Activated naive CD4-positive, alpha-beta T cell treated with anti-CD3 and anti-CD28 coated beads, Interleukin-2, amount 50 U/mL, for 16 hours (primary cell): Measurements from ENCODE around the gene CCDC149.

Experiments
- DNase-seq: peaks from one replicate; pipeline ENCODE4 v3.0.0-alpha.2; 2020

The CCDC149 gene

DNA sequence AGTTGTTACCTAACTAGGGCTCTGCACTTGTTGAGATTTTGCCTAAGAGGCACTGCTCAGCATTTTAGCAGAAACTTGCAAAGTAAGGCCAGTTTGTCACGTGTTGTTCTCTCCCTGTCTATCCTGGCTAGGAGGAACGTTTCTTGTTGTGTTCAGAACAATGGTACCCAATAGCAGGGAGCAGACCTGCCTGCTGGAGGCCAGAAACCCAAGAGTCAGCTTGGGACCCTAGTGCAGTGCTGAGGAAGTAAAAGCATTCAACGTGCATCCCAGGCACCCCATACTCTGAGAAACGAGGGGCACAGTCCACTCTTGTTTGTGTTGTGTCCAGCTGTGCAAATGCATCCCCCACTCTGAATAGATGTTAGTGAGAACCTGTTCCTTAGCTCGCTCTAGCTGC is 75.1 kb downstream of the CCDC149 start:
- DNase-seq: no peak

DNA sequence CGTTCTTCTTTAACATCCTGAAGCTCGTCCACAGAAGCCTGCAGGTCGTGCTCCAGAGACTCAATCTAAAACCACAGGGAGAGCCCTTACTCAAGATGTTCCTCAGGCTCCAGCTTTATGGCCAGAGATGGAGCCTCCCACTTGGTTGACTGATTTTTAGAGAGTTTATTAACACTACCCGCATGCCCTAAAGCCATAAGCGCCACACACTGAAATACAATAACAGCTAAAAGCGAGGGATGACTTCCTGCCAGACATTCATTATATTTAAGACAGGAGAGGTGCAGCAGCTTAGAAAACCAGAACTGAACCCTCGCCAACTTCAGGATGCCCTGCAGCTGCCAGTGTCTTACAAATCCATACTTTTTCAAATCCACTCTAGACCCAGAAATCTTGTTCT is 75.5 kb downstream of the CCDC149 start:
- no peak for DNase-seq

DNA sequence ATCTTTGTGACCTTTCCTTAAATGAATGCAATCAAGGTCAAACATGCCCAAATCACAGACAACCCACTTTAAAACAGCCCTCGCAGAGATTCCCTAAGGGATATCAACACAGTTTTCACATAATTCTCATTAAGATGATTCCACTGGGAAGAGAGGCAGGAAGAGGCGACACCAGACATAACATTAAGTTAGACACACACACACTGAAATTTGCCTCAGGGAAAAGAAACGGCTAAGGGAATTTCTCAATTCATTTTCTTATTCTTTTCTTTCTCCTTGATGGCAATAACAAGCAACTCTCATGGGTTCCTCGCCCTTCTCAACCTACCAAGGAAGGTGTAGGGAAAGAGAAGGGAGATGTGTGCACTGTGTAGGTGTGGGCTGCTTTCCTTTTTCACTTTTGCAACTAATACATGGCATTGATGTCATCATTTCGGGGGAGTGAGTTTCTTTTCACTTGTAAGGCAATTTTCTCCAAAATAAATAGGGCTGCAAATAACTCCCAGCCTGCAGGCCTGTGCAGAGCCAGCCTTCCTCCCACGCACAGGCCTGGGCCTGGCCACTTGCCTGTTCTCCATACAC is 76.1 kb downstream of the CCDC149 start:
- no peak for DNase-seq

DNA sequence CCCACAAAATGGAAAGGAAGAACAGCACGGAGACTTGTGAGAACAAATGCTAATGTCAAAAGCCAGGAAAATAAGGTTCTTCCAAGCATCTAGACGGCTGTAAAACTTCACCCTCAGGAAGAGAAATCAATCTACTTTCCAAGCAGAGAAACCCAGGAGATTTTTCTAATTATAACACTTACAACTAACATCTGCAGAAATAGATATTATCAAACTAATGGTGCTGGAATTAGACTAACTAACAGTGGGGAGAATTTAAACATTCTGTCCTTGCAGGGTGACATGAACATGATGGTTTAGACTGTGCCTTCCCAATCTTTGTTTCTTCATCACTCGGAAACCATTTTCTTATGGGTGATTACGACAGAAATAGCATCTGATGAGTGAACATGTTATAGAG is 77.1 kb downstream of the CCDC149 start:
- DNase-seq: no peak

DNA sequence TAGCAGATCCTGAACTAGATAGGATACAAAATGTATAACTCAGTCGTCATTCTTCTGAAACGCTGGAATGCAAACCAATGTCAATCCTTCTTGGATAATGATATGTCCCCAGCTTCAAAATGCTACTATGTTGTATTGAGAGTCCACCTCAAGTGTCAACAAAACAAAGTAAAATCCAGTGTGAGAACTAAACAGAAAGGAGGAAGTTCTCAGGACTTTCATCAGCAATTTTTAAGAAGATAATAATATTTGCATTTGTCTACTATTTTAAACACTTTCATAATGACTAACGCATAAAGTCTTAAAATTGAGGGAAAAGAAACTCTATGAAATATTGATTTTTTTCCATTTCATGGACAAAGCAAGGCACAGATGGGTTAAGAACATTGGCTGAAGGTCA is 81.2 kb downstream of the CCDC149 start:
- no peak for DNase-seq

DNA sequence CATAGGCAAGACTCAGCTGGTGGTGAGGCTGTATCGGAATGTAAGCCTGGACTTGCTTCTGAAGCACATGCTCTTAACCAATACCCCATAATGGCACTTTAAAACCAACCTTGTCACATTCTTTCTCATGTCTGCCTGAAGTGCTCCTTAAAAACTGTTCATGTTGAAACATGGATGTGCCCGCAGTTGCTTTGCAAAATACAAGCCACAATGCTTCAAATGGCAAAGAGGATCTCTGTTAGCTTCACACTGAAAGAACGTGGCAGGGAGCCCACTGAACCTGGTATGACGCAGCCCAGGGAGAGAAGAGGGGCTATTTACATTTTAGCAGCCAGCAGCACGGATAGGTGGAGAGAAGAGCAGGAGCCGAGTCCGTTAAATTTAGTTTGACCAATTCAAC is 88.1 kb downstream of the CCDC149 start:
- no peak for DNase-seq

DNA sequence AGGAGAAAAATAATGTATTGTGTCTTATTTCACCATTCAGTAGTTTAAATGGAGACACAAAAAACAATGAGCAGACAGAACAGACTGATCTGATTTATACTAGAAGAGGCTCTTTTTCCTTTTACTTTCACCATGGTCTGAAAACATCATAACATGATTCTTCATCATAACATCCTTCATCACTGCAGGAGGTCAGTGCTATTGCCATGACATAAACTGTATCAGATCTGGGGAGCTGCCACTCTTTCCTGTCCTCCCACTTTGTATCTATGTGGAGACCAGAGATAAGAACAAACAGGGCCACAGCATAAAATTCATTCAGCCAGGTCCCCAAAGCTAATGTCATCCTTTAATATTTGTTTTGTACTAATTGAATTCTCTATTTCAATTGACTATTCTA is 92.3 kb downstream of the CCDC149 start:
- no peak for DNase-seq

DNA sequence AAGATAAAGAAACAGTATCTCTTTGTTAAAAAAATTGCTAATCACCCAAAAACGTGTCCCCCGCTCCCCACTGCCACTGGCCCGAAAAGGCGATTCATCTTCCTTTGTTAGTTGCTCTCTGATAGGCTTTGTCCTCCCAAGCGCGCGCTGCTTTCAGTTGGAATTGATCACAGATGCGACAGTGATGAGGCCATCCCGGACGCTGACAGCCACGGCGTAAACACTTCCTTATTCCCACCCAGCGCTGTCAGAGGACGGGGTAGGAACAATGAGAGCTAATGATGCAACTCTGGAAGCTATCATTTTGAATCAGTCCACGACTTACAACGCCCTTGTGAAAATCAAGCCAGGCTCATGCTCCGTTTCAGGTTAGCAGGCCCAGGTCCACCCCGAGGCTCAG is 96.0 kb downstream of the CCDC149 start:
- no peak for DNase-seq

DNA sequence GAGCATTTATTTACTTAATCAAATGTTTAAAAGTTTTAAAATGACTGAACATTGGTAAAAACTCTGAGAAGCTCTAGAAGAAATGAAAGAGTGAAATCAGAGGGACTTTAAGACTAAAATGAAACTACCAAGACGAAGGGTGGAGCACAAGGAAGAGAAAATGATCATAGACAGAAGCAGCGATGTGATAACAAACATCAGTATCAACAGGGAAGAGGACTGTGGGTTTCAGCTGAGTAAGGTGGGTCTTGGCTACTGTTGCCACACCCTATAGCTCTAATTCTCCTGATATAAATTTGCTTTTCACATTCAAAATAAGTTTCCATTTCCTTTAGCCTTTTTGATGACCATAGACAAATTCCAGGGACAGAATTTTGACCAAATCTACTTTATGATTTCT is 99.1 kb downstream of the CCDC149 start:
- DNase-seq: no peak

DNA sequence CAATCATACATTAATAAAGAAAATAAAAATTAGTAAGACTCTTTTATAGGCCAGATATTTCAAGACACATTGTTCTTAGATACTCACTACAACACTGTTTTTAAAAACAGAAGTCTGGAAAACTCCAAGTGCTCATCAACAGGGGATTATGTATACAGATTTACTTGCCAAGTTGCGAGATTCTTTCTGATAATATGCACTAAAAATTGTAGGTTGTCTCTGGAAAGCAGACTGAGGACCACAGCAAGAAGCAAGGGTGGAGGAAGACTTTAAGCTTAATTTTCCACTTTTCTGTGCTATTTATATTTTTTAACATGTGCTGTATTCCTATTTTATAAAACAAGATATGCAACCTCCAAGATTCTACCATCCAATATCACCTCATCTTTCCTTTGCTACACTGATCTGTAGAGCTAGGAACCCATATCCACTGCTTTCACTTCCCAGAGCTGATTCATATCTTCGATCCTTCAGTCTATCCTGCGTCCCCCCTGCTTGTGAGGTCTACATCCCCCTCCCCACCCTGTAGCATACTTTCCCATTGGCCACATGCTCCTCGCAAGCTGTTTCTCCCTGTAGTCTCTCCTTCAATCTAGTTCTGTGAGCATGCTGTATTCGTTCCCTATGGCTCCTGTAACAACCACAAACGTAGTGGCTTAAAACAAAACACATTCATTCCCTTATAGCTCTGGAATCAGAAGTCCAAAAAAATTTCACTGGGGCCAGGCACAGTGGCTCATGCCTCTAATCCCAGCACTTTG is 101.8 kb downstream of the CCDC149 start:
- DNase-seq: no peak

DNA sequence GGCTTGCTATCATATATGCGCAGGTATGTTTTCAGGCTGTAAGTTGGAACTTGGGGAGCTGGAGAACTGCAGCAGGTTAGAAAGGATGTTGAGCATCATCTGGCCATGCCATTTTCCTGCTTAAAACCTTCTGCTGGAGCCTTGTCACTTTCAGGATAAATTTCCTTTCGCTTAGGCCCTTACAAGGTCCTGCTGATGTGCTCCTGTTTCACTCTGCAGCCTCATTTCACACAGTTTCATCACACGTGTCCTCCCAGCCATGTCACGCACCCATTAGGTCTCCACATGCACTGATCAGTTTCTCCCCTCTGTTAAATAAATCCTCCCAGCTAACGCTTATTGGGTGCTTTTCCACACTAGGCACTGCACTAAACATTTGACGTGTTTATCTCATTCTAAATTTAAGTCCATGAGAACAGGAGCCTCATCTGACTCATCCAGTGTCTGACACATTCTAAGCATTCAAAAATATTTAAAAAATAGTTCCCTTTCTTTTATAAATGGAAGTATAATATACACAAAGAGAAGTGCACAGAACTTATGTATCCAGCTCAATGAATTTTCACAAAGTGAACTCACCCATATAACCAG is 102.9 kb downstream of the CCDC149 start:
- no peak for DNase-seq

DNA sequence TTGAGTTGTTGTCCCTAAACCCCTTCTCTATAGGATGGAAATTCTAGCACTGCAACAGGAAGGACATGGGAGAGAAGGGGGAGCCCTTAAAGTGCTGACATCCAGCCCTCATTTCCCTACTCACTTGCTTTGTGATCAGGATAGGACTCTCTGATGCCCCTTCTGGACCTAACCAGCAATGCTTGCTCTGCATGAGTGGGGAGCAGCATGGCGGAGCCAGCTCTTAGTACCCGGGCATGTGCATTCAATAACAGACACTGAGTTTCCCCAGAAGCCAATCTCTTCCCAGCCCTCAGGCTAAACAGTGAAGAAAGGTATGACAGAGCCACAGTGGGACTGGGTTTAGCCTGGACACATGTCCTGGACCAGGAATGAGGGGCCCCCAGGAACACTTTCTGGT is 103.5 kb downstream of the CCDC149 start:
- DNase-seq: no peak

DNA sequence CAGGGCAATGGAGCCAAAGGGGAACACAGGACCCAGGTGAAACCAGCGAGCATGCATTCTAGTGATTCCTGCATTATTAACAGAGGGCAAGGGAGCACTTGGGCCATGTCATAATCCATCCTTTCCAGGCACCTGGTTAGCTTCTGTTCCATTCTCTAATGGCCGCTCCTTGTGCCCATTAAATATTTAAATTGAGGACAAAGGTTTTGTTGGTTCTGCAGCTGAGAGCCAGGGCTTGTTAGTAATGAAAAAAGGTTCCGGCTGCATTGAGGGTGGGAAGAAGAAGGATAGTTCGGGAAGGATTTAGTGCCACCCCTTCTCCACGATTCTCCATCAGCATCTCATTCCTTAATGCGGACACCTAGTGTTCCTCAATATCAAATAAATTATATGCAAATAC is 103.9 kb downstream of the CCDC149 start:
- no peak for DNase-seq

DNA sequence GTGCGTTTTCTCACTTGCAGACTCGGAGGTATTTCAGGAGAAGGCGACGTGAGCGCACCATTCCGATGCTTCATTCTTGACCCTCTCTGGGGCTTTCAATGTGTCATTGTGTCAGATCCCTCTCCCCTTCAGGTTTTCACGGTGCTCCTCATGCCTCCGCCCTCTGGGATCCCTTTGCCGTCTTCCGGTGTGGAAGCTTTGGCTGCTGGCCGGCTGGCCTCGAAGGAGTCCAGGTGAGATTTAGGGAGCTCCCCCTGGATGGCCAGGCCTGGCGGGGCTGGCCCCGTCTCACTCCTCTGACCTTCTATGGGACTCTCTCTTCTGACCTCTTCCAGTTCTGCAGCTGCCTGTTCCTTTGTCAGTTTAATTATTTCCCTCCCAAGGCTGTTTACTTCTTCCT is 104.6 kb downstream of the CCDC149 start:
- DNase-seq: no peak

DNA sequence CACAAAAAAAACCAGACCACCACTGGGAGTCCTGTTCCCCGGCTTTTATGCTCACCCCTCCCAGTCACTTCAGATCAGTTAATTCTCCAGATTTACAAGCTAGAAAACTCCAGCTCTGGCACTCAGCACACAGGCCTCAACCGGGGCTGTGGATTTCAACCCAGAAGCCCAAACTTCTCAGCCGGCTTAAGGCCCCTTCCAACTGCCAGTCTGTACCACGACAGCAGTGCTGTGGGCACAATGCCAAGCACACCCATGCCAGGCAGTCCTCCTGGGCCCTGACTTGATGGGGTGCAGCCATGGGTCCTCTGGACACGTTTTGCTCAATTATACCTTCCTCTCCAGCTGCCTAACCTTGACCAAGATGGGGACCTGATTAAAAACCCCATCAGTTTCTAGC is 105.2 kb downstream of the CCDC149 start:
- no peak for DNase-seq

DNA sequence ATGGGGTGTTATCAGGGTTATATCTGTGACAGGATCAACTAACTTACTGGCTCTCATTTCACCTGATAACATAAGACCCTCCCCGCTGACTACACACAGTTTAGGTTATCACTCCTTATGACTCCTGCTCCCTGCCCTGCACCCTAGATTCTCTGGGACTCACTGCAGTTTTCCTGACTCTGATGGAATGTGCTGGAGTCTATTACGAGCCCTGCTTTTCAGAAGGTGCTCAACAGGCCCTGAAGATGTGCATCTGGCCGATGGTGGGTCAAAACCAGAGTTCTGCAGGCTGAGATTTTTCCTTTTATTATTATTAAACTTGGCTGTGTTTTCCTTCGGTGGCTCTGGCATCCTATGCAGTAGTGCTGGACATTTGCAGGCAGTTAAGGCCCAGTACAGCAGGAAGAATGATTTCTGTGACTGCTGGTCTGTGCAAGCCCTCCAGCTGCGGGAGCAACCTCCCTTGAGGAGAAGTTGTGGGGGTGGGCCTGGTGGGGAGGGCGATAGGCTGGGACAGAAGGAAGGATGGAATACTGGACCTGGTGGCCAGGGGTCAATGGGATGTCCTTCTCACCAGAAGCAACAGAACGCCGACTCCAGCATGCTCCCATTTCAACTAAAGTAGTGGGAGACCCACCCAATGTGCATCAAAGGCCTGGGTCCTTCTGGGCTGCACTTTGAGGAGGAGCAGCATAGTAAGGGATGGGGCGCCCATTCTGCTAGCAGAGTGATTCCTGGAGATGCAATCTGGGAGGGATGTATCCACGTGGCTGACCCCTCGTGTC is 106.4 kb downstream of the CCDC149 start:
- DNase-seq: no peak

DNA sequence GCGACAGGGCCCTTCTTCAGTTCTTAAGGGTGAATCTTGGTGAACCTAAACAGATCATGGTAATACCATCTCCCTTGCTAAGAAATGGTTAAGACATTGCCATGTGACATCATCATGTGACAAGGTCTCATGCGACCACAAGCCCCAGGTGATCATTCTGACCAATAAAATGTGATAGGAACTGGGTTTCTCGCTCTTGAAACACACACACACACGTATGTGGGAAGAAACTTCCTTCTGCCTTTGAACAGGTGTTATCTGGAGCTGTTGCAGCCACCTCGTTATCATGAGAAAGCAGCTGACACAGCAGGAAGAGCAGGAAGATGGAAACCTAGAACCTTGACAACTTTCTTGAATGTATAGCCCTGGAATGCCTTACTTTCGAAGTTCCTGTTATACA is 107.3 kb downstream of the CCDC149 start:
- no peak for DNase-seq

DNA sequence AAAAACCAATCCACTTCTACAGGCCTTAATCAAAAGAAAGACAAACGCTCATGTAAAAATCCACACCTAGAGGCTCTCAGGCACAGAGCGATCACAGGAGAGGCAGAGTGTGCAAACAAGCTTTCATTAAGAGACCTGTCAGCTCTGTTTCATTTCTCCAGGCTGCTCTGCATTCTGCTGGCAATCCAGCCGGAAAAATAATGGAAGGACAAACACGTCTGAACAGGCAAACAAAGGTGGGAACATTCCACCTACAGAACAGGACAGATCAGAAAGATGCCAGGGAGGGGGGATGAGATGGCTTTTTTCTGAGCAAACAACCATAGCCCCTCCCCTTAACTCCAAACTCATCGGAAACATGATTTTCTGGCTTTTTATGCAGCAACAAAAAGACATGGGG is 107.8 kb downstream of the CCDC149 start:
- no peak for DNase-seq

DNA sequence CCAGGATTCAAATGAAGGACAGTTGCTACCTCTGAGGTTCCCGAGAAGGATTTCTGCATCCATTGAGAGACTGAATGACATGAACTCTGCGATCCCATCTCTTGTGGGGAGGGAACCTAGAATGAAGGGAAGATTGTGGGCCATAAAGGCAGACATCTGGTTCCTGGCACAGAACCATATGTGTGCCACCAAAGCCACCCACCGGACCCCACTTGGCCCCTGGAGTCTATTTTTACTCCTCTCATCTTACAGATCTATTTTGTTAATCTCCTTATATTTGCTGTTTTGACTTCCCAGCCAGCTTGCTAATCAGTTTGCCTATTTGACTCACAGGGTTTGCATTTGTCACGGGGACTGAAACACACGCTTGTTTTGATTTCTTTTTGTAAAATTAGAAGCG is 110.2 kb downstream of the CCDC149 start:
- no peak for DNase-seq

DNA sequence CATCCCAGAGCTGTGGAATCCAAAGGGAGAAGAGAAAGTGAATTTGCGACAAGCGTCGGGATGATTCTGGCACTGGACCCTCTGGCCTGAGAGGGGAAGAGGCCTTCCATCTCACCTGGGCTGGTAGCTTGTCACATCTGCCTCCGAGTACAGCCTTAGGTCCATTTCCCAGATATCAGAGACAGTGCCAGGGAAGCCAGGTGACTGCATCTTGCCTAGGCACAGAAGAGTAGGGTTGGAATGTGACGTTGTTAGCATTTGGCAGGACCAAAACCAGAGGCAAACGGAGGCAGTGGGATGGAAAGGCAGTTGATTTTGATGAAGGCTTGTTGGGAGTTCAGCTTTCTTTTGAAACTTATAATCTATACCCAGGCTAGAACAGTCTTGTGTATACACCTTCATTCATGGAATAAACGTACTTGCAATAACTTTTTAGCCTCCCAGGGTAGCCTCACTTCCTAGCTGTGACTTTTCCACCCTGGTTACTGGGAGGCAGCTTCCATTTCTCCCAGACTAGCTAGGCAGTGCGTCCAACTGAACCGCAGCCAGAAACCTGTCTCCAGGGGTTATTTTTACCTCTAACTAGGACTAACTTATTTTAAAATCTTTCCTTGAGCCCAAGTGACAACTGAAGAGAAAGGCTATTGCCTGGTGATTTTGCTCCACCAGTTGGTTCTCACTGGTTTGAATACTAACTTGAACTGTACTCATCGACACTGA is 111.5 kb downstream of the CCDC149 start:
- DNase-seq: no peak

DNA sequence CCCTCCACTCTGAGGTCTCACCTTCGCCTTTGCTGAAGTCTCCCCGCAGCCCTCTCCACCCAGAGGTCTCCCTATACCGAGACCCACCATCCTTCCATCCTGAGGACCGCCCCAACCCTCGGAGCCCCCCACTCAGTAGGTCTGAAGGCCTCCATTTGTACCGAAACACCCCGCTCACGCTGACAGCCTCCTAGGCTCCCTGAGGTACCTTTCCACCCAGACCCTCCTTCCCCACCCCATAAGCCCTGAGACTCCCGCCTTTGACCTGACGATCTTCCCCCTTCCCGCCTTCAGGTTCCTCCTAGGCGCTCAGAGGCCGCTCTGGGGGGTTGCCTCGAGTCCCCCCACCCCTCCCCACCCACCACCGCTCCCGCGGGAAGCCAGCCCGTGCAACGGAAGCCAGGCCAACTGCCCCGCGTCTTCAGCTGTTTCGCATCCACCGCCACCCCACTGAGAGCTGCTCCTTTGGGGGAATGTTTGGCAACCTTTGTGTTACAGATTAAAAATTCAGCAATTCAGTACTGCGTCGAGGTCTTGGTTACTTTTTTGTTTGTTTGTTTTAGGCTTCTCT is 112.4 kb downstream of the CCDC149 start:
- DNase-seq: no peak

DNA sequence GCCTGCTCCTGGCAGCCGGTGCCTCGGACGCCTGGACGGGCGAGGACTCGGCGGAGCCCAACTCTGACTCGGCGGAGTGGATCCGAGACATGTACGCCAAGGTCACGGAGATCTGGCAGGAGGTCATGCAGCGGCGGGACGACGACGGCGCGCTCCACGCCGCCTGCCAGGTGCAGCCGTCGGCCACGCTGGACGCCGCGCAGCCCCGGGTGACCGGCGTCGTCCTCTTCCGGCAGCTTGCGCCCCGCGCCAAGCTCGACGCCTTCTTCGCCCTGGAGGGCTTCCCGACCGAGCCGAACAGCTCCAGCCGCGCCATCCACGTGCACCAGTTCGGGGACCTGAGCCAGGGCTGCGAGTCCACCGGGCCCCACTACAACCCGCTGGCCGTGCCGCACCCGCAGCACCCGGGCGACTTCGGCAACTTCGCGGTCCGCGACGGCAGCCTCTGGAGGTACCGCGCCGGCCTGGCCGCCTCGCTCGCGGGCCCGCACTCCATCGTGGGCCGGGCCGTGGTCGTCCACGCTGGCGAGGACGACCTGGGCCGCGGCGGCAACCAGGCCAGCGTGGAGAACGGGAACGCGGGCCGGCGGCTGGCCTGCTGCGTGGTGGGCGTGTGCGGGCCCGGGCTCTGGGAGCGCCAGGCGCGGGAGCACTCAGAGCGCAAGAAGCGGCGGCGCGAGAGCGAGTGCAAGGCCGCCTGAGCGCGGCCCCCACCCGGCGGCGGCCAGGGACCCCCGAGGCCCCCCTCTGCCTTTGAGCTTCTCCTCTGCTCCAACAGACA is 113.1 kb downstream of the CCDC149 start:
- no peak for DNase-seq
